HG03103 (cell line): ENCODE results near the gene GNG7.
"Not testable (repeated sequence)": the region's sequence is repeated elsewhere in the genome, so short reads cannot be mapped to it uniquely, and the experiment has no call there.

Experiments used
- ATAC-seq: cut with Tn5 transposase; IDR thresholded peaks from one replicate; pipeline ENCODE4 v1.9.1; 2021; ENCODE audit warnings: low read depth; ENCODE audit not compliant: unreplicated experiment

GNG7 gene

GRCh38 chr19:2544576-2545415, 157.7 kb downstream of the GNG7 start:
- no peak for ATAC-seq

DNA sequence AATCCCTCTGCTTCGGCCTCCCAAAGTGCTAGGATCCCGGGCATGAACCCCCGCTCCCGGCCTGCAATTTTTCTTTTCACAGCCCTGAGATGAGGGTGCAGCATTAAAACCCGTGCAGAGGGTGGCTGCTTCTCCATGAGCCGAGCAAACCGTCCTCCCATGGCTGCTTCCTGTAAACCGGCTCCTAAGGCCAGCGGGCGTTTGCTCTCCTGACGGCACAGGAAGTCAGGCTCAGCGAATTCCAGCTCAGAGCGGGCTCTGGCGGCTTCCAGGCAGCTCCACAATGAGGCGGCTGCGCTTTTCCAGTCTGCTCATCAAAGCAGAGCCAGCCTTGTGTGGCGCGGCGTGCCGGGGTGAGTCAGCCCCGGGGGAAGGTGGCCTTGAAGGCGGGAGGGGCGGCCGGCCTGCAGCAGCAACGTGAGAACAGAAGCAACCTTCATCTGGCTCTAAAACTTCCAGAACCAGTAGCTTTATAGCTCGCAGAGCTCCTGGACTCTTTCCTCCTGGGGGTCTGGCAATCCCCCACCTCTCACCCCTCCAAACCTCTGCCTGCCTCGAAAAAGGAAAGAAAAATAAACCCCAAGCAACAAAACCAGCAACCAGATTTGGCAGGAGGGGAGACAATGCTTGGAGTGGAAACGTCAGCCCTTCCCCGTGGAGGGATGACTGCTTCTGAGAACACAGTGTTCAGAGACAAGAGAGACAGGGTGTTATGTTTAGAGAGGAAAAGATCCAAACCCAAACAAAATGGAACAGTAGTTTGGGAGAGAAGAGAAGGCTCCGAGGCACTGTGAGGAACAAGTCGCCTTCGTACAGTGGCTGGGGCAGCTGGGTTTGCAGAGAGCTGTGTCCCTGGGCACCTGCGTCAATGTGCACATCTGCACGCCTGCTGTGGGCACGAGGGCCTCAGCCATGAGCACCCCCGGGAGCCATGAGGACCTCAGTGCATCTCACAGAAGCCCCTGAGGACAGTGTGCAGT, 158.7 kb downstream of the GNG7 start:
- ATAC-seq, result no peak

GRCh38 chr19:2543072-2543462, 159.4 kb downstream of the GNG7 start:
- ATAC-seq, result not testable (repeated sequence)

DNA sequence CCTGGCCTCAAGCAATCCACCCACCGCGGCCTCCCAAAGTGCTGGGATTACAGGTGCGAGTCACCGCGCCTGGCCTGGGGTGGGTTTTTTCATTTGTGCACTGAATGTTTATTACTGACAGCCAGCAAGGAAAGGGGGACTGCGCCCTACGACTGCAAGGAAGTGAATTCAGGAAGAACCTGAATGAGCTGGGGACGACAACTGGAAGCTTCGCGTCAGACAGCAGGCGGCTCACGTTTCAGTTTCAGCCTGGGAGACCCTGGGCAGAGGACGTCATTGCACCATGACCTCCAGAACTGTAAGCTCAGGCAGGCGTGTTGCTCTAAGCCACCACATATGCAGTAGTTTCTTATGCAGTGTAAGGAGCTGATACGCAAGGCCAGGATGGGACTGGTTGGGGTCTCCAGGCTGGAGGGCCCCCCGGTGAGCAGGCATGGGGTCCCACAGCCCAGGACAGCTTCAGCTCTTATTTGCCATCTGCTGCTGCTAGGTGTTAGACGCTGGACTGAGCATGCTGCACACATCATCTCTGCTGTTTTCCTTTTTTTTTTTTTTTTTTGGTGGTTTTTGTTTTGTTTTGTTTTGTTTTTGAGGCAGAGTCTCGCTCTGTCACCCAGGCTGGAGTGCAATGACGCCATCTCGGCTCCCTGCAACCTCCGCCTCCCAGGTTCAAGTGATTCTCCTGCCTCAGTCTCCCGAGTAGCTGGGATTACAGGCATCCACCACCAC, 160.0 kb downstream of the GNG7 start:
- ATAC-seq, result no peak

DNA sequence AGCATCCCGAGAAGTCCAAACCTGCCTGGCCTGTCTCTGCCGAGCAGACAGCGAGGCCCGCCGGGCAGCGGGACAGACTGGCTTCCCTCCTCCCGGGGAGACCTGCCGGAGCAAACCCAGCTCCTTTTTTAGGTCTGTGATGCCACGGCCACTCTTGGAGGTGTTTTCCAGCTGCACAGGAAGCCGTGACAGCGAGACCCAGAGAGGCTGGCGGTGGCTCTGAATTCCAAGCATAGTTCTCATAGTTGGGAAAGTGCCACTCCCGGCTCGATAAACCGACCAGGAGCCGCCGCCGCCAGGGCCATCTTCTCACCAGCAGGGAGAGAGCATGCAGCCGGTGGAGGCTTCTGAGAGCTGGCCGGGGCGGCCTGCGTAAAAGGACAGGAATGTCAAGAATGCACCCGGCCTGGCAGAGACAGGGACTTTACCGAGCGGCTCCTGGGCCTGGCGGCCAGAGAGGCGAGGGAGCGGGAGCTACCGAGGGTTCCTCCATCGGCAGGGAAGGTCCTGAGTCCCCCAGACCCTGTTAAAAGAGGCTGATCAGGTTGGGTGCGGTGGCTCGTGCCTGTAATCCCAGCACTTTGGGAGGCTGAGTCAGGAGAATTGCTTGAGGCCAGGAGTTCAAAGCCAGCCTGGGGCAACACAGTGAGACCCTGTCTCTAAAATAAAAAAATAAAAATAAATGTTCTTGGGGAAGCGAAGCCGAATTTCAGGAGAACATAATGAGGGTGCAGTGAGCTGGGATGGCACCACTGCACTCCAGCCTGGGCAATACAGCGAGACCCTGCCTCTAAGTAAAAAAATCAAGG, 161.6 kb downstream of the GNG7 start:
- no peak for ATAC-seq

GRCh38 chr19:2540251-2540645, 162.2 kb downstream of the GNG7 start:
- no peak for ATAC-seq

DNA sequence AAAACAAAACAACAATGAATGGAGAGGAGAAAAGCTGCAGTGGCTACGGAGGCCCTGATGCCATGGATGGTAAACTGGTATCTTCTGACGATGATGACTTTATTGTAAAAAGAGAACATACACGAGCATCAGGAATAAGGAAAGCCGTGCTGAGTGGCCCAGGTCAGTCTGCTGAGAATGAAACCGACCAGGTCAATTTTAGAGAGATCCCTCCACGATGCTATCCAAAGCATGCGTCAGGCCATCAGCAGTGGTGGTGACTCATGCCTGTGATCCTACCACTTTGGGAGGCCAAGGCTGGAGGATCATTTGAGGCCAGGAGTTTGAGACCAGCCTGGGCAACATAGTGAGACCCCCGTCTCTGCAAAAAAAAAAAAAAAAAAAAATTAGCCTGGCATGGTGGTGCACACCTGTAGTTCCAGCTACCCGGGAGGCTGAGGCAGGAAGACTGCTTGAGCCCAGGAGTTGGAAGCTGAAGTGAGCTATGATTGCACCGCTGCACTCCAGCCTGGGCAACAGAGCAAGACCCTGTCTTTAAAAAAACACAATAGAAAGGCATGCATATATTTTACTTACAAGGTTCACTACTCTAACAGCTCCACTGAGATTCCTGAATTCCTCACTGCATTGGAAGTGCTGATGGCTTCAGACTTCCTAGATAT, 164.3 kb downstream of the GNG7 start:
- no peak for ATAC-seq

GRCh38 chr19:2537584-2537983, 164.9 kb downstream of the GNG7 start:
- not testable (repeated sequence) for ATAC-seq

DNA sequence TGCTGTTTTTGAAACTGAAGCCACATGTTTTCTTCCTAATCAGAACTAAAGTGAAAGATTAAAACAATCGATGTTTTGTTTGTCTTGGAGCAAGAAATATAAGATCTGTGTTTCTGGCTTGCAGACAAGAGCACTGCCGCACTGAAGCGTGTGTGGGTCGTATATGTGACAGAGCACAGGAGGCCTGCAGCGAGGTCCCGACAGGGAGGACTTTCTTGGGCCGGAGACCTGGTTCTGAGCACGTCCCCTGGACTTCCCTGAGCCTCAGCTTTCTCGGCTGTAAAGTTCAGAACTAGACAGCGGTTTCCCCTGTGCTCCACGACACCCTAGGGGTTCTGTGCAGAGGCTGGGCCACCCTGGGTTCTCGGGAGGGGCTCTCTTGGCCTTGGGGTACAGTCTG, 166.0 kb downstream of the GNG7 start:
- ATAC-seq, result no peak

DNA sequence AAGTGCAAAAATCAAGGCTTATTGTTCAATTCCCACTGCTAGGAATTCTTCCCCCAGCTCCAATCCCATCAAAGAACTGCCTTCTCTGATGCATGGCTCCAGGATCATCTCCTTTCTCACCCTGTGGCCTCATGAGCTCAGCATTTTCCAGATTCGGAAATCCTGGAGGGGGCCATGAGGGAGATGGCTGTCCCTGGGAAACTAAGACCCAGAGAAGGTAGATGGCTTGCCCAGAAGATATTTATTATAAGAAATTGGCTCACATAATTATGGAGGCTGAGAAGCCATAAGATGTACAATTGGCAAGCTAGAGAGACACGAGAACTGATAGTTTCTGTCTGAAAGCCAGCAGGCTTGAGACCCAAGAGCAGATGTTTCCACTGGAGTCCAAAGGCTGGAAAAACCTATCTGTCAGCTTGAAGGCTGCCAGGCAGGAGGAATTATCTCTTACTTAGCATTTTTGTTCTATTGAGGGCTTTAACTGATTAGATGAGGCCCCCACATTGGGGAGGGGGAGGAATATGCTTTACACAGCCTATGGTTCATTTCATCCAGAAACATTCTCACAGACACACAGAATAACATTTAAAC, 168.0 kb downstream of the GNG7 start:
- no peak for ATAC-seq

DNA sequence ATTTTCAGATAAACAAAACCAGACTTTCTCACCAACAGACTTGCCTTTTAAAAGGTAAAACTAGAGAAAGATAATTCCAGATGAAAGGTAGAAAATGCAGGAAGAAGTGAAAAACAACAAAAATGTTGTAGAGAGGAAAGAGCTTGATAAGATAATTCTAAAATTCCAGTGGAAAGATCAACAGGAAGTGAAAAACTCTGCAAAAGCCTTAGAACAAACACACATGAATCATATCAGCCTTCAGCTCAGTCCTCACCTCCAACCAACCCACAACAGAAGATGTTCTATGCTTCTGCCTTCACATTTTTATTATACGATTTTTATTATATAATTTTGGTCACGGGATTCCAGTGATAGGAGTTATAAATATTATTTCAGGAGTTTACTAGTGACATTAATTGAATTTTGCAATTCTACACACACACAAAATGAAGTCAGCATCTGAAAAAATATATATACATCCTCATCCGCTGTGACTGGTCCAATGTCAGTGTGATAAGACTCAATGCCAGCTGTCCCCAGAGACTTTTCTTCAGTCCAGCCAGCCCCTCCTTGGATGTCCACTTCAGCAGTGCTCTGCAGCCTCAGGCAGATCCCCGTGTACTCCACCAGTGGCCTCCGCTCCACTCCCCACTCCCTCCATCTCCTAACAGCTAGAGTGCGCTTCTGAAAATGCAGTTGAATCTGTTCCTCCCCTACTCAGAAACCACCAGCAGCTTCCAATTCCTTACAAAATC, 168.6 kb downstream of the GNG7 start:
- ATAC-seq, result no peak

DNA sequence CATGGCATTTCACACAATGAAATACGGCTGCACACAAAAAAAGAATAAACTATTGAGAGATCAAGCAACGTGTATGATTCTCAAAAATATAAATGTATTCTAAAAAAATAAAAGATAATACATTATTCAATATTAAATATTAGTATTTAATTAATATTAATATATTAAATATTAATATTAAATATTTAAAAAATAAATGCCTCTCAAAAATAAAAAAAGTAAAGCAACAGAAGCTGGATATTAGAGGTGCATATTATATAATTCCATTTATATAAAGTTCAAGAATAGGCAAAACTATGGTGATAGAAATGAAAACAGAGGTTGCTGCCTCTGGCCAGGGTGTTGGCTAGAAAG, 169.4 kb downstream of the GNG7 start:
- no peak for ATAC-seq

- no peak for ATAC-seq
Measured at GRCh38 chr19:2532252-2533071, 170.0 kb downstream of the GNG7 start.

DNA sequence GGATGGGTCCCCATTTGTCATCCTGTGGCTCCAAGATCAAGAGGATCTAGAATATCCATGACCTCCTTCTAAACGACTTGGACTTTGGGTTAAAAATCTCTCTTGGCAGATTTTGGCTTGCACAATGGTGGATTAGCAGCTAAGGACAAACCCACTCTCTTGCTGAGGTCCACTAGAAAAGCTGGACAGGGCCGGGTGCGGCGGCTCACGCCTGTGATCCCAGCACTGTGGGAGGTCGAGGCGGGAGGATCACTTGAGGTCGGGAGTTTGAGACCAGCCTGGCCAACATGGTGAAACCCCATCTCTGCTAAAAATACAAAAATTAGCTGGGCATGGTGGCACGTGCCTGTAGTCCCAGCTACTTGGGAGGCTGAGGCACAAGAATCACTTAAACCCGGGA, 172.6 kb downstream of the GNG7 start:
- not testable (repeated sequence) for ATAC-seq

DNA sequence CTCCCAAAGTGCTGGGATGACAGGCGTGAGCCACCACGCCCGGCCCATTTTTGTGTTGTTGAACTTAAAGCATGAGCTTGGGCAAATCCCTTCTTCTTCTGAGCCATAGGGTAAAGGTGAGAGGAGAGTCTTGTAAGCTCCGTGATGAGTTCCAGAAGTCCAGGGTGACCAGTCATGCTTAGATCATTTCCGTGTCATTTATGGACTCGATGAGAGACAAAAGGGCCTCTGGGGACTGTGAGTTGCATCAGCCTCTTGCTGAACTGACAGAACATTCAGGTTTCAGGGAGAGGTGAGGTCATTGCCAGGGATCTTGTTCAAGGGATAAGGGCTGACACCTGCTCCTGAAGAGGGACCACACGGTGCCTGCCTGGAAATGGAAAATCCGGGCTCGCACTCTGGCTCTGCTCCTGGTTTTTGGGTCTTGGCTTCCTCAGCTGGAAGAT, 173.0 kb downstream of the GNG7 start:
- ATAC-seq, result no peak

GRCh38 chr19:2528675-2529101, 173.8 kb downstream of the GNG7 start:
- no peak for ATAC-seq

DNA sequence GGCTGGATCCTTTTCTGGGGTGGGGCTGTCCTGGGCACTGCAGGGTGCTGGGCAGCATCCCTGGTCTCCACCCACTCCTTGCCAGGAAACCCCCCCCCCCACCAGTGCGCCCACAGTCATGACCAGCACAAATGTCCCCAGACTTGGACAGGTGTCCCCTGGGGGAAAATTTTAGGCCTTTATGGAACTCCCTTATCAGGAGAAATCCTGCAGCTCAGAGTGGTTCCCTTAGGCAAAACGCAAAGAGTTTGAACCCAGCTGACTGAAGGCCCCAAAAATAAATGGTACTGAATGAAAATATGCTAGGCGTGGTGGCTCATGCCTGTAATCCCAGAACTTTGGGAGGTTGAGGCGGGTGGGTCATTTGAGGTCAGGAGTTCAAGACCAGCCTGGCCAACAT, 174.8 kb downstream of the GNG7 start:
- ATAC-seq, result no peak

GRCh38 chr19:2527171-2527570, 175.3 kb downstream of the GNG7 start:
- ATAC-seq, result no peak
